ENCODE results near the gene MICALL2.
A peak's percentile ranks its signal among the peaks of the same experiment; 100 is the strongest.

The MICALL2 gene

GRCh38 chr7:1466524-1467271 lies 7.4 kb upstream of the MICALL2 start:
- DNase-seq, result no peak

- DNase-seq, result no peak
Observed at GRCh38 chr7:1464694-1465093, 5.4 kb upstream of the MICALL2 start.

GRCh38 chr7:1463676-1464223 lies 4.5 kb upstream of the MICALL2 start:
- no peak for DNase-seq

- DNase-seq, result no peak
Observed at GRCh38 chr7:1461646-1462375, 2.5 kb upstream of the MICALL2 start.

DNA sequence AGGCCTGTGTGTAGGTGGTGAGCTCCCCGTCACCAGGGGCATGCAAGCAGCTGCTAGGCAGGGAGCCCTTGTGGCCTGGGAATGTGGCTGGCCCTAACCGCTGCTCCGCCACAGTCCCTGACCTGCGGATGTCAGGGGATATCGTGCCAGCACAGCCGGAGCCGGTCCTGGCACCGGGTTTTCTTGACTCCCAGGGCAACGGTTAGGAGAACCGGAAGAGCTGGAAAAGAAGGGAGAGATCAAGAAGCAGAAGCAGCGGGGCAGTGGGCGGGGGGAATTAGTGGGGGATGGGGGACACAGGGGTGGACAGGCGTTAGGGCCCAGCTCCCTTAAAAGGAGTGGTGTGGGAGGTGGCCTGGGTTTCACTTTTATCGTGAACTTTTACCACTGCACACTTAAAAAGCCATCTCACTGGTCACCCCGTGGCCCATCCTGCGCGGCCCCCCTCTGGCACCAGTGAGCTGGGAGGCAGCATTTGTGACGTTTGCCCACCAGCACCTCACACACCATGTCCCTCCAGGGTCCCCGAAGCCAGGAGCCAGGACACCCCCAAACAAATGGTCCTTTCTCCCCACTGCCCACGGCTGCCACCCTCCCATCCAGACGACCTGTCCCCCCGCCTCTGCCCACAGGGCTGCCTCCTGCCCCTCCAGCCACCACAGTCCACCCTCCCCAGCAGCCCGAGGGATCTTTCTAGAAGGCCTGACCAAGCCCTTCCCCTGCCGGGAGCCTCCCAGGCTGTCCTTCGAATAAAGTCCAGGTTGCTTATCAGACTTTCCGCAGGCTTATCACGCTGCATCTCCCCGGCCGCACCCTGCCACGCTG lies 1.8 kb upstream of the MICALL2 start:
- peak; percentile 9 for DNase-seq

DNA sequence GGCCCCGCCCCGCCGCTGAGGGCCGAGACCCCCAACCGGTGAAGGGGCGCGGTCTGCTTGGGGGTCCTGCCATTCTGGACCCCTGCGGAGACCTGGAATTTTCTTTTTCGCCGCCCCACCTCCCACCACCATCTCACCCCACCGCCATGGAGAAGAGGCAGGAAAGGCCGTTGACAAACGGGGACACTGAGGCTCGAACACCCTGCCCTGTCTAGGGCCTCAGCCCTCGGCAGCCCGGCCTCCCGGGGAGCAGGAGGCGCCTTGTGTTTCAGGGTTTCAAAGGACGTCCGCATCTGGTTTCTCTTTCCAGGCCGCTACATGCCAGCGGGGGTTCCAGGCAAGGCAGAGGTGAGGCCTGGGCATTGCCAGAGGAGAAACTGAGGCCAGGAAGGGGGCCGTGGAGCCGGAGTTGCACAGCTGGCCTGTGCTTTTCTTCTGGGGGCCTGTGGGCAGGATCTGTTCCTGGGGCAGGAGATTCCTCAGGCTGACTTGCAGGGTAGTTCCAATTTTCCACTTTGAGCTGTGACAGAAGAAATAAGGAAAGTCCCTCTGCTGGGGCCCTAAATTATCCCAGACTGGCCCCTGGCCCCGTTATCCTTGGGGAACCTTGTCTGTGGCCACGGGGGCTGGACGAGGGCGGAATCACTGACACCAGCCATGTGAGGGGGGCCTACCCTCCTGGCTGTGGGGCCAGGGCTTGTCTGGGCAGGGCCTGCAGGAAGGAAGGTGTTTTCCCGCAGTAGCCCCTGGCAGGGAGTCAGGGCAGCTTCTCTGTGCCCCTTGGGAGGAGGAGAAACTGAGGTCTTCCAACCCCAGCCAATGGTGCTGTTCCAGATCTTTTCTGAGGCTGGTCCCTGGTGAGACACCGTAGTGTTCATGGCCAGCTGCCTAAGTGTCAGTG lies 900 bp upstream of the MICALL2 start:
- DNase-seq, result no peak

- peak; percentile 98 for DNase-seq
Observed at GRCh38 chr7:1459512-1459892, 232 bp upstream of the MICALL2 start.

DNA sequence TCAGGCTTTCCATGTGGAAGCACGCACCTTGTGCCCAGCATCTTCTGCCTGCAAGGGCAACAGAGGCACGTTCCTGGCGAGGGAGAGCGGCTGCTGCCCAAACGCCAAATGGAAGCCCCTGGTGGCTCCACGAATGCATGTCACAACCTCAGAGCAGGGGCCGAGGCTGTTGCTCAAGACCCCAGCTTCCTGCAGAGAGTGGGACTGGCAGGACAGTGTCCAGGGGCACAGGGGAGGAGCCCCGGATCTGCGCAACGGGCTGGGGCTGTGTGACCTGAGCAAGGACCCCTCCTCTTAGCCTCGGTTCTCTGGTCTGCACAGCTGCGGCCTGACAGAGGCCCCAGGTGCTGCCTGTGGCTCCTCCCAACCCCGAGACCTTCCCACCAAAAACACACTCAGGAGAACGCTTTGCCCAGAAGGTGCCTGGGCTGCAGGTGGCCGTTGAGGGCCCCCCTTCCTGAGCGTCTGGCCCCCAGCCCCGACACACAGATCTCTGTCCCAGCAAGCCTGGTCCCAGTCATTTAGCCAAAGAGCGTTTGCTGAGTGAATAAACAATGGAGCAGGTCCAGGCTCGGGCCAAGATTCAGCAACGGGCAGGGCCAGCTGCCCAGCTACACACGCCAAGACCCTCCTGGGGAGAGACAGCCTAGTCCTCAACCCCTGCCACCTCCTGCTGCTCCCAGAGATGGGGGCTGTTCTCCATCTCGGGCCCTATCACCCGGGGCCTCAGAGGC lies 1.2 kb downstream of the MICALL2 start:
- DNase-seq, result no peak

DNA sequence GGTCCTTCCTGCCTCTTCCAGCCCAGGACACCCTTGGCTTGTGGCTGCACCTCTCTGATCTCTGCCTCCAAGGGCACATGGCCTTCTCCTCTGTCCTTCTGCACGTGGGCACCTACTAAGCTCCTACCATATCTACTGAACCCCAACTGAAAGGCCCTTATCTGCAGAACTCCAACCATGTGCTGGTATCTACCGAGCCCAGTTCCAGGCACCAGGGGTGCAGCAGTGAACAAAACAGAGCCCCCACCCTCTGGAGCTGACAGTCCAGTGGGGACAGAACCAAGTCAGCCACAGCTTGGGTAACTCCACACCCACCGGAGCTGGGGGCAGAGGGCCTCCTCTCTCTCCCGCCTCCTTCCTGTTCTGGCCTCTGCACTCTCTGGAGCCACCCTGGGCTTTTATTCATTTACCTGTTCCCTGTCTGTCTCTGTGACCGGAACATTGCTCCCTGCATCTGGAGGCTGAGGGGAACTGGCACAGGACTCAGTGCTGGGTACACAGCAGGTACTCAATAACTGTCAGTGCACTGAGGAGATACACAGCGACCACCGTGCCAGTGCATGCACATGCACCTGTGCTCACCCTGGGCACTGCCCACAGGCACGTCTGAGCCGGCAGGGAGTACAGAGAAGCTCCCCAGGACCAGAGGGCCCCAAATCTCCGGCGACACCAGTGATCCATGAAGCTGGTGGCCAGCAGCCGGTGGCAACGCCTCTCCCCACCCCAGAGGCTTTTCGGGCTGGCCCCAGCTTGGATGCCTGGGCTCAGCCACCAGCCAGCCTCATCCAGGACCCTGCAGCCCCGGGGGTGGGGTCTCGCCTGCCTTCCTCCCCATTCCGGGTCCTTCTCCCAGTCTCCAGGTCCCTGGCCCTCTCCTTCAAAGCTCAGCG lies 2.0 kb downstream of the MICALL2 start:
- no peak for DNase-seq

GRCh38 chr7:1455955-1456354 lies 3.3 kb downstream of the MICALL2 start:
- no peak for DNase-seq

DNA sequence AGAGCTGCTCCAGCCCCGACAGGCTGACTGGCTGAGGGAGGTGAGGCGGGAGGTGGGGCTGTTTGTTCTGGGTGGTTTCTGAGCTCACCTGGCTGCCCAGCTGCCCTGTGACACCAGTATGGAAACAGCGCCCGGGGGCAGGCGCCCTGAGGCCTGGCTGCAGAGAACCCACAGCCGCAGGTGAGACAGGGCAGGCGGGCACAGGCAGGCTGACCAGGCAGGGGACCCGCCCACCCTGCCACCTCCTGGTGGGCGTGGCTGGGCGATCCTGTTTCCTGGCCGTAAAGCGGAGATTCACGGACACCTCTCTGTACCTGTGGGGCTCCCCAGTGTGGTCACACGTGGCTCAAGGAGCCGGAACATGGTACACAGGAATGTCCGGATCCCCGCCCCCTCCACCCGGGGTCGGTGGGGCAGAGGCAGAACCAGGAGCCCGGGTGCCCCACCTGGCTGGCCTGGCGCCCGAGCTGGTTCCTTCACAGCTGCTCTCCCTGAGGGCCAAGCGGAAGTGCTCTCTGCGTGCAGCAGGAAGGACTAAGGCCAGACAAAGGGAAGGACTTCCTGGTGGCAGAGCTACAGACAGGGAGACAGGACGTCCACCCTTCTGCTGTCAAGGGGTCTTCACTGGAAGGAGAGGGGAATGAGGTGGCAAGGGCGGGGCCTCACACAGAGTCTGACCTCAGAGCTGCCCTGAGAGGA lies 3.9 kb downstream of the MICALL2 start:
- no peak for DNase-seq

GRCh38 chr7:1454542-1454941 lies 4.7 kb downstream of the MICALL2 start:
- DNase-seq, result no peak

GRCh38 chr7:1452205-1452604 lies 7.1 kb downstream of the MICALL2 start:
- DNase-seq, result no peak

DNA sequence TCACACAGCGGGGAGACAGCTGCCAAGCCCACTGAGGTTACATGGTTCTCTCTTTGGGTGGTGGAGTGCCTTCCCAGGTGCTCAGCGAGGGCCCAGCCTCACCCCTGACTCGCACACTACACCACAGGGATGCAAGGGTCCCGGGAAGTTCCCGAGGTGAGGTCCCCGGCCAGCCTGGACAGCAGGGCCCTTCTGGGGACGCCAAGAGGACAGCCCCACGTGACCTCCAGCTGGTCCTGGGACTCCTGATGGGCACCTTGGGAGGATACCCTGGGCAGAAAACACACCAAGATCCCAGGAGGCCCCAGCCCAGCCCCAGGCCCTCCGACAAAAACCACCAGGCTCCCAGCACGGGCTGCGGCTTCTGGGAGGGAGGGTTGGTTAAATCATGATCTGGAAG lies 8.3 kb downstream of the MICALL2 start:
- no peak for DNase-seq

DNA sequence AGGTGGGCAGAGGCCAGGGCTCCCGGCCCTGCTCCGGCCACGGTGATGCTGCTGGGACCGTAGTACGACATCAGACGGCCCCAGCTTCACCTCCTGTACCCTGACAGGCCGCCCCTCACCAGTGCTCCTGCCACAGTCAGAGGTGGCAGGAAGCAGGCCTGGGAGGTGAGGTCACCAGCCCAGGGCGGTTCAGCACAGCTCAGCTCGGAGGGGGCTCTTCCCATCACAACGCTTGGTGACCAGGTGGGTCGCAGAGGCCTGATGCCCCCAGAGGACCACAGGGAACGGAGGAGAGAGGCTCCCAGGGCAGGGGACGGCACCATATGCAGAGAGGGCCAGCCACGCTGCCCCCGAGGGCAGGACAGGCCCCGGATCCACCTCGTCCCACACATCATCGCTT lies 8.8 kb downstream of the MICALL2 start:
- no peak for DNase-seq

- DNase-seq, result no peak
Observed at GRCh38 chr7:1449951-1450350, 9.3 kb downstream of the MICALL2 start.

GRCh38 chr7:1449501-1449900 lies 9.8 kb downstream of the MICALL2 start:
- no peak for DNase-seq

GRCh38 chr7:1448958-1449357 lies 10.3 kb downstream of the MICALL2 start:
- DNase-seq, result no peak

DNA sequence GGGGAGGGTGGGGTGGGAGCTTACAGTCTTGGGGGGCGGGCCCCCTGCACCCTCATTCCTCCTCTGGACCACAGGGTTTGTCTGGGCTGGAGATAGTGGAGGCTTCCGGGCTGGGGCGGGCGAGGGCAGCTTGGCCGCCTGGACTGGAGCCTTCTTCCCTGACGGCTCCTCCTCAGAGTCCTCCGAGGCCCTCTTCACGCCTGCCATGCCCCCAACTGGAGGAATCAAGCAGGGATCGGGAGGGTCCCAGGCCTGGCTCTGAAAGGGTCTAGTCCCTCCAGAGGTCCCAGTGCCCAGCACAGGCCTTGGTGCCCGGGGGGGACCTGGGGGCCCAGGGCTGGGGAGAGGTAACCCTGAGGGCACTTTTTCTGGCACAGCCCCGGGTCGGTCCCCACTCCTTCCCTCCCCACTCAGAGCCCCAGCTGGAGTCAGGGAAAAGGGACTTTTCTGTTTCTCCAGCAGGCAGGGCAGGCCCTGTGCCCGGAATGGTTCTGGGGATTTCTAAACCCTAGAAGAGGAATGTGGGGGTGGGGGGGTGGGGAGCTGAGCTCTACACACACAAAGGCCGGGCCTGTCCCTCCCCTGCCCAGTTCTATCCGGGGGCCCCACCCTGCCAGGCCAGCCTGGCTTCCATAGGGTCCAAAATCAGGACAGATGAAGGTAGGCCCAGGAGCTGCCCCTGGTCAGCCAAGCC lies 11.6 kb downstream of the MICALL2 start:
- no peak for DNase-seq
